Spleen (tissue), 7 donors: ENCODE data around the gene MMP2.

Experiments used
- POLR2A ChIP-seq, 3 donors: fragments of 450-650 bp; IDR thresholded peaks; one replicate each; pipeline ENCODE4 v1.5.1; 2017; ENCODE audit warnings: antibody characterized with exemption in 3 of 3, mild to moderate bottlenecking in 1 of 3
- POLR2AphosphoS5 ChIP-seq, 3 donors: sonication (generic); formaldehyde crosslinking; IDR thresholded peaks; one replicate each; pipeline ENCODE4 v1.5.1; 2017; ENCODE audit warnings: antibody characterized with exemption in 3 of 3
- TF ChIP-seq, protein P1 (sequence below), 11 experiments: fragments of 200-600 bp in 7 of 11; fragments of 450-650 bp in 4 of 11; sonication (generic) in 4 of 11; IDR thresholded peaks in 8 of 11; conservative IDR thresholded peaks in 3 of 11; 1 replicate in 7 of 11; 2 replicates in 4 of 11; pipeline versions ENCODE4 v1.4.0 to v1.8.0; 2016 to 2021; ENCODE audit warnings: antibody characterized with exemption in 11 of 11, inconsistent platforms in 4 of 11, mild to moderate bottlenecking in 1 of 11
- donor health status: DM: no; HTN: no; CAD: no; lungs with moderate emphysema.
- donor health status: DM: no; HTN: no; CAD: no.
- donor health status: DM: no; HTN: no; CAD: no.

DNA sequence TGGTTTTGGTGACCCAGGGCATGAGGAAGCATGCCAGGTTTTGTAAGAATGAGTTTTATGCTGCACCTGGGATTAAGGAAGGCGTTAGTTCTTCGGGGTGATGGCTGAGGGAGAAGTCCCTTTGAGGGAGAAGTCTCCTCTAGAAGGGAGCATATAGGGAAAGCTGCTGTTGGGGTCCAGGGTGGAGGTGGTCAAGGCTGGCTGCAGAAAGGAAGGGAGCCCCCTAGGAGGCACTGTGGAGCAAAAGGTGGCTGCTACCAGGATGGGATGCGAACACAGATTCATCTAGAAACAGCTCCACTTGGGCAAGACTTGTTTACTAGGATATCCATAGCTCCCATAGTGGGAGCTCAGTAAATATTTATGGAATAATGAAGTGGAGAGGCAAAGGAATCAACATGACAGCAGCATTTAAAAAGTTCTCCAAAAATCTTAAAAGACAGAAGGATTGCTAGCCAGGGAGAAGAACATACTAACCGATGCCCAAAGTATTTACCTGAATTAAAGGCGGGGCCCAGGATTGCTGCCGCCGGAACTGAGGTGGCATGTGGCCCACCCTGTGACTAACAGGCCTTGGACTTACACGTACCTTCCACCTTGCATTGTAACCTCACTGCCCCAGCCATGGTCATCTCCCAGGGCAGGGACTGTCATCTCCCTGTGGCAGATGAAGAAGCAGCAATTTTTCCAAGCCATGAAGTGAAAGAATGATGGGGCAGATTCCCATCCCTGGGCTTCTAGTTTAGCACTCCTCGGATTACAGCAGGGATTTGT lies 22.7 kb downstream of the MMP2 start:
- TF ChIP-seq POLR2A (IDR thresholded peaks at IDR 0.05), result no peak
- no peak for TF ChIP-seq POLR2AphosphoS5 (IDR thresholded peaks at IDR 0.05)
- TF ChIP-seq, protein P1, sequence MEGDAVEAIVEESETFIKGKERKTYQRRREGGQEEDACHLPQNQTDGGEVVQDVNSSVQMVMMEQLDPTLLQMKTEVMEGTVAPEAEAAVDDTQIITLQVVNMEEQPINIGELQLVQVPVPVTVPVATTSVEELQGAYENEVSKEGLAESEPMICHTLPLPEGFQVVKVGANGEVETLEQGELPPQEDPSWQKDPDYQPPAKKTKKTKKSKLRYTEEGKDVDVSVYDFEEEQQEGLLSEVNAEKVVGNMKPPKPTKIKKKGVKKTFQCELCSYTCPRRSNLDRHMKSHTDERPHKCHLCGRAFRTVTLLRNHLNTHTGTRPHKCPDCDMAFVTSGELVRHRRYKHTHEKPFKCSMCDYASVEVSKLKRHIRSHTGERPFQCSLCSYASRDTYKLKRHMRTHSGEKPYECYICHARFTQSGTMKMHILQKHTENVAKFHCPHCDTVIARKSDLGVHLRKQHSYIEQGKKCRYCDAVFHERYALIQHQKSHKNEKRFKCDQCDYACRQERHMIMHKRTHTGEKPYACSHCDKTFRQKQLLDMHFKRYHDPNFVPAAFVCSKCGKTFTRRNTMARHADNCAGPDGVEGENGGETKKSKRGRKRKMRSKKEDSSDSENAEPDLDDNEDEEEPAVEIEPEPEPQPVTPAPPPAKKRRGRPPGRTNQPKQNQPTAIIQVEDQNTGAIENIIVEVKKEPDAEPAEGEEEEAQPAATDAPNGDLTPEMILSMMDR (IDR thresholded peaks at IDR 0.05 in 8 of 11, conservative IDR thresholded peaks at IDR 0.05 in 3 of 11), result no peak
